ENCODE measurements around the gene NREP. TPM values are rescaled to one million over a fixed set of nuclear protein-coding genes. Genes with fewer than 3 reads are reported as not detected.

The NREP gene
- total and polyA plus RNA-seq, 2 donors (not counting 1 experiment from before 2014, with no cell fraction given): 56.8 to 364 TPM

GRCh38 chr5:111703662-111704061 lies 53.3 kb downstream of the NREP start:
- no peak for DNase-seq (ENCODE audit: low read depth in 2 of 2)
- no peaks in the 10 kb centered on the region for H3K9me3 ChIP-seq (ENCODE audit: control insufficient read depth, insufficient read depth, low read depth, low read length)
- H3K9ac ChIP-seq (ENCODE audit: insufficient read depth, low read length): no peak overlapping the region
- no peaks in the 10 kb centered on the region for H3K36me3 ChIP-seq (ENCODE audit: control insufficient read depth, insufficient read depth, low read length)
- no peak overlapping the region for H3K4me2 ChIP-seq (ENCODE audit: extremely low read depth, insufficient read depth, low read length)
- no peaks in the 10 kb centered on the region for H3K27me3 ChIP-seq (ENCODE audit: control insufficient read depth, insufficient read depth, low read length)
- H2AFZ ChIP-seq (ENCODE audit: low read length): no peak overlapping the region
- no peaks in the 10 kb centered on the region for H3K79me2 ChIP-seq (ENCODE audit: control insufficient read depth, insufficient read depth, low read length)
- no peaks in the 10 kb centered on the region for H3K4me1 ChIP-seq (ENCODE audit: control insufficient read depth, extremely low read depth, insufficient read depth, low read length)
- H3K27ac ChIP-seq (ENCODE audit: insufficient read depth, low read length): no peak overlapping the region
- H3K4me3 ChIP-seq (replicated peaks in 1 of 4; ENCODE audit: control extremely low read depth in 1 of 4, insufficient read depth in 1 of 4, low read depth in 3 of 4, low read length in 4 of 4): no peak overlapping the region
- no peaks in the 10 kb centered on the region for H4K20me1 ChIP-seq (ENCODE audit: control insufficient read depth, extremely low read depth, insufficient read depth, low read length)
- no peak for TF ChIP-seq EZH2 (IDR thresholded peaks at IDR 0.05; ENCODE audit: low read length, missing control alignments)
- TF ChIP-seq, protein P1, sequence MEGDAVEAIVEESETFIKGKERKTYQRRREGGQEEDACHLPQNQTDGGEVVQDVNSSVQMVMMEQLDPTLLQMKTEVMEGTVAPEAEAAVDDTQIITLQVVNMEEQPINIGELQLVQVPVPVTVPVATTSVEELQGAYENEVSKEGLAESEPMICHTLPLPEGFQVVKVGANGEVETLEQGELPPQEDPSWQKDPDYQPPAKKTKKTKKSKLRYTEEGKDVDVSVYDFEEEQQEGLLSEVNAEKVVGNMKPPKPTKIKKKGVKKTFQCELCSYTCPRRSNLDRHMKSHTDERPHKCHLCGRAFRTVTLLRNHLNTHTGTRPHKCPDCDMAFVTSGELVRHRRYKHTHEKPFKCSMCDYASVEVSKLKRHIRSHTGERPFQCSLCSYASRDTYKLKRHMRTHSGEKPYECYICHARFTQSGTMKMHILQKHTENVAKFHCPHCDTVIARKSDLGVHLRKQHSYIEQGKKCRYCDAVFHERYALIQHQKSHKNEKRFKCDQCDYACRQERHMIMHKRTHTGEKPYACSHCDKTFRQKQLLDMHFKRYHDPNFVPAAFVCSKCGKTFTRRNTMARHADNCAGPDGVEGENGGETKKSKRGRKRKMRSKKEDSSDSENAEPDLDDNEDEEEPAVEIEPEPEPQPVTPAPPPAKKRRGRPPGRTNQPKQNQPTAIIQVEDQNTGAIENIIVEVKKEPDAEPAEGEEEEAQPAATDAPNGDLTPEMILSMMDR (conservative IDR thresholded peaks at IDR 0.05 in 1 of 2, IDR thresholded peaks at IDR 0.05 in 1 of 2; ENCODE audit: low read depth in 1 of 2, low read length in 2 of 2): no peak

DNA sequence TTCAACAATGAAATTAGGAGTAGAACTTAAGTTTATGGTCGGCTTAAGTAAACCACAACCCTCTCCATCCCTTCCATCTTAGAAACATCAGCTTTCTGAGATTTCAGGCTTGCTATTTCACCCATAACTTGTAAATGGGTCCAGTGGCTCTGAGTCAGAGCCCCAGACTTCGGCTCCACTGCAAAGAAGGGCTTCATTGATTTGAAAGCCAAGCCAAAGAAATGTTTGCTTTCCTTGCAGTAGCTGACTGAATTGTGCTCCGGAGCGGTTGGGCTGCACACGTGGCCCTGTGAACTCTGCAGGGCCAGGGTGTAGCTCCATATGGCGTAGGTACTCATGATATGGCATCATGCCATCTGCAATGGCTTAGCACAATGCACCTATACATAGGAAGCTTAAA lies 57.0 kb downstream of the NREP start:
- Histone ChIP-seq H3K27ac (ENCODE audit: insufficient read depth, low read length) (no peak overlapping the region), H3K4me2 (ENCODE audit: extremely low read depth, insufficient read depth, low read length) (no peak overlapping the region), H3K4me1 (ENCODE audit: control insufficient read depth, extremely low read depth, insufficient read depth, low read length) (no peaks in the 10 kb centered on the region), H2AFZ (ENCODE audit: low read length) (no peak overlapping the region), H3K36me3 (ENCODE audit: control insufficient read depth, insufficient read depth, low read length) (no peaks in the 10 kb centered on the region), H4K20me1 (ENCODE audit: control insufficient read depth, extremely low read depth, insufficient read depth, low read length) (no peaks in the 10 kb centered on the region), H3K4me3 (replicated peaks in 1 of 4; ENCODE audit: control extremely low read depth in 1 of 4, insufficient read depth in 1 of 4, low read depth in 3 of 4, low read length in 4 of 4) (no peak overlapping the region), H3K79me2 (ENCODE audit: control insufficient read depth, insufficient read depth, low read length) (no peaks in the 10 kb centered on the region), H3K9me3 (ENCODE audit: control insufficient read depth, insufficient read depth, low read depth, low read length) (no peaks in the 10 kb centered on the region), H3K27me3 (ENCODE audit: control insufficient read depth, insufficient read depth, low read length) (no peaks in the 10 kb centered on the region), H3K9ac (ENCODE audit: insufficient read depth, low read length) (no peak overlapping the region)
- DNase-seq (ENCODE audit: low read depth in 2 of 2): peak in 1 of 2 donors; percentile 56
- TF ChIP-seq, protein P1 (conservative IDR thresholded peaks at IDR 0.05 in 1 of 2, IDR thresholded peaks at IDR 0.05 in 1 of 2; ENCODE audit: low read depth in 1 of 2, low read length in 2 of 2): no peak
- no peak for TF ChIP-seq EZH2 (IDR thresholded peaks at IDR 0.05; ENCODE audit: low read length, missing control alignments)

DNA sequence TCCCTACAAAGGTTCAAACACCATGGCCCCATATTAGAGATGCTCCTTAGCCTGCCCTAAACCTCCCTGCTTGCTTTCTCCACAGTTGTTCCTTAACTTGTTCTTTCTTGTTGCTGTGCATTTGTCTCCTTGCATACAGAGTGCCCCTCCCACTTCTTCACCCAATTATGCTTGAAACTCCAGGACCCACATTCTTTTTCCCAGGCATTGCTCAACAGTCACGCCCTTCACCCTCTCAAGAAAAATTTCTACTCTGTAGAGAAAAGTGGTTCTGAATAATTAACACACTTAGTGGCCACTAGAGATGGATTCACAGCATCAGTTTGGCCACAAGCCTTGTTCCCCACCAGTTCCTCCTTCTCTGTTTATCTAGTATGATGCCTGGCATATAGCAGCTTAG lies 57.7 kb downstream of the NREP start:
- Histone ChIP-seq H4K20me1 (ENCODE audit: control insufficient read depth, extremely low read depth, insufficient read depth, low read length) (no peaks in the 10 kb centered on the region), H3K79me2 (ENCODE audit: control insufficient read depth, insufficient read depth, low read length) (no peaks in the 10 kb centered on the region), H2AFZ (ENCODE audit: low read length) (no peak overlapping the region), H3K9ac (ENCODE audit: insufficient read depth, low read length) (no peak overlapping the region), H3K27me3 (ENCODE audit: control insufficient read depth, insufficient read depth, low read length) (no peaks in the 10 kb centered on the region), H3K27ac (ENCODE audit: insufficient read depth, low read length) (no peak overlapping the region), H3K9me3 (ENCODE audit: control insufficient read depth, insufficient read depth, low read depth, low read length) (no peaks in the 10 kb centered on the region), H3K4me2 (ENCODE audit: extremely low read depth, insufficient read depth, low read length) (no peak overlapping the region), H3K4me1 (ENCODE audit: control insufficient read depth, extremely low read depth, insufficient read depth, low read length) (no peaks in the 10 kb centered on the region), H3K36me3 (ENCODE audit: control insufficient read depth, insufficient read depth, low read length) (no peaks in the 10 kb centered on the region), H3K4me3 (replicated peaks in 1 of 4; ENCODE audit: control extremely low read depth in 1 of 4, insufficient read depth in 1 of 4, low read depth in 3 of 4, low read length in 4 of 4) (no peak overlapping the region)
- DNase-seq (ENCODE audit: low read depth in 2 of 2): no peak
- TF ChIP-seq, protein P1 (conservative IDR thresholded peaks at IDR 0.05 in 1 of 2, IDR thresholded peaks at IDR 0.05 in 1 of 2; ENCODE audit: low read depth in 1 of 2, low read length in 2 of 2): no peak
- no peak for TF ChIP-seq EZH2 (IDR thresholded peaks at IDR 0.05; ENCODE audit: low read length, missing control alignments)
